D721Med (cell line): ENCODE data around the gene SPATS2.

ENCODE experiments used
- DNase-seq: peaks from one replicate; pipeline ENCODE4 v3.0.0; 2011; ENCODE audit warnings: low spot score; ENCODE audit not compliant: insufficient read length
- FAIRE-seq: peaks from 2 replicates; lab custom pipeline; 2011; peaks lifted over from hg19 to GRCh38; lab: Jason Lieb, UNC
- TF ChIP-seq, protein P1 (sequence below): IDR thresholded peaks from 2 replicates; pipeline ENCODE4 v1.5.1; 2012; ENCODE audit warnings: mild to moderate bottlenecking, control low read depth; ENCODE audit not compliant: insufficient read depth; ENCODE audit errors: missing control alignments

SPATS2 gene

DNA sequence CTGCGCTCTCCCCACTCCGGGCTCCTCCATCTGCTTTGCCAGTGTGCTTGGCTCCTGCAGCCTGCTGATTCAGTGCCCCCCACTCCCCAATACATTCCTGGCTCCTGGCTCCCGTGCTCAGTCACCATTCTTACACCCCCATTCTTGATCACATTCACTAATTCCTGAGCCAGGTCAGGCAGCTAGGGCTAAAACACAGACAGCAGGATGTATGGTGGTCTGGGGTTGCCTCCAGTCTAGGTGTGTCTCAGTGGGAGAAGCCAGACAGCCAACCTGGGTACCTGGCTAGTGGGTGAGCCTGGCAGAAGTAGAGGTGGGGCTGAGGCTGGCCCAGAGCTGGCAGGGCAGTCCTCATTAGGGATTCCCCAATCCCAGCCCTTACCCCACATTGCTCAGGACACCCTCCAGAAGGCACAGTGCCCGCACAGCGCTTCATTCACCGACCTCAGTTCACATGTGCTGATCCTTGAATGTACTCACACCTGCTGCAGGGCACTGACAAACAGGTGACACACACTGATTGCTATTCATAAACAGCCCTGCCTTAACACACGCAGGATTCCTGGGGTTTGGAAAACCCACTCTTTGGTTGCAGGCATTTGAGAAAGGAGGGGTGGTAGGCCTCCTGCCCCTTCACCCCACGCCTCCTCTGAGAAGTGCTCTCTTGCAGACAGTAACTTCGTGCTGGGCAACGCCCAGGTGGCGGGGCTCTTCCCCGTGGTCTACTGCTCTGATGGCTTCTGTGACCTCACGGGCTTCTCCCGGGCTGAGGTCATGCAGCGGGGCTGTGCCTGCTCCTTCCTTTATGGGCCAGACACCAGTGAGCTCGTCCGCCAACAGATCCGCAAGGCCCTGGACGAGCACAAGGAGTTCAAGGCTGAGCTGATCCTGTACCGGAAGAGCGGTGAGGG is 173.2 kb downstream of the SPATS2 start:
- DNase-seq: no peak
- TF ChIP-seq, protein P1, sequence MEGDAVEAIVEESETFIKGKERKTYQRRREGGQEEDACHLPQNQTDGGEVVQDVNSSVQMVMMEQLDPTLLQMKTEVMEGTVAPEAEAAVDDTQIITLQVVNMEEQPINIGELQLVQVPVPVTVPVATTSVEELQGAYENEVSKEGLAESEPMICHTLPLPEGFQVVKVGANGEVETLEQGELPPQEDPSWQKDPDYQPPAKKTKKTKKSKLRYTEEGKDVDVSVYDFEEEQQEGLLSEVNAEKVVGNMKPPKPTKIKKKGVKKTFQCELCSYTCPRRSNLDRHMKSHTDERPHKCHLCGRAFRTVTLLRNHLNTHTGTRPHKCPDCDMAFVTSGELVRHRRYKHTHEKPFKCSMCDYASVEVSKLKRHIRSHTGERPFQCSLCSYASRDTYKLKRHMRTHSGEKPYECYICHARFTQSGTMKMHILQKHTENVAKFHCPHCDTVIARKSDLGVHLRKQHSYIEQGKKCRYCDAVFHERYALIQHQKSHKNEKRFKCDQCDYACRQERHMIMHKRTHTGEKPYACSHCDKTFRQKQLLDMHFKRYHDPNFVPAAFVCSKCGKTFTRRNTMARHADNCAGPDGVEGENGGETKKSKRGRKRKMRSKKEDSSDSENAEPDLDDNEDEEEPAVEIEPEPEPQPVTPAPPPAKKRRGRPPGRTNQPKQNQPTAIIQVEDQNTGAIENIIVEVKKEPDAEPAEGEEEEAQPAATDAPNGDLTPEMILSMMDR: no peak
- no peak for FAIRE-seq

DNA sequence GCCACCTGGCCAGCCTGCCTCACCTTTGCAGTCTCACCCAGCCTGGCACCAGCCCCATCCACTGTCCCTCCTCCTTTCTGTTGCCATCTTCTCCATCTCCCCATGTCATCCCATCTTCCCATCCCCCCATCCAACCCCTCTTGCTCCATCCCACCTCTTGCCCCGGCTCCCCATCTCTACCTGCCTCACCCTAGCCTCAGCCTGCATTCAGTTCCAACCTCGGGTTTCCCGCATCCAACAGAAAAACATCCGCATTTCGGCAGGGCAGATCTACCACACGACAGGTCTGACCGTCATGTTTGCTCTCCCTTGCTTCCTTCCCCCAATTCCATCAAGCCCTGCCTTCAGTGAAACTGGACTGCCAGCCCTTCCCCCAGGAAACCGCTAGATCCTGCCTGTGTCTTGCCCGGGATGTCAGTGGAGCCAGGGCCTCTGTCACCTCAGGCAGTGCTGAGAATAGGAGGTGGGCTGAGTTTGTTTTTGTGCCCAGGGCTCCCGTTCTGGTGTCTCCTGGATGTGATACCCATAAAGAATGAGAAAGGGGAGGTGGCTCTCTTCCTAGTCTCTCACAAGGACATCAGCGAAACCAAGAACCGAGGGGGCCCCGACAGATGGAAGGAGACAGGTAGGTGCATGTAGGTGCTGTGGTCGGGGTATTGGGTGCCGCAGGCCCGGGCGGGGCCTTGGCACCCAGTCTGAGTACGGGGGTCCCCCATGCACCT is 174.0 kb downstream of the SPATS2 start:
- DNase-seq (no peak), FAIRE-seq (no peak)
- TF ChIP-seq, protein P1: no peak

DNA sequence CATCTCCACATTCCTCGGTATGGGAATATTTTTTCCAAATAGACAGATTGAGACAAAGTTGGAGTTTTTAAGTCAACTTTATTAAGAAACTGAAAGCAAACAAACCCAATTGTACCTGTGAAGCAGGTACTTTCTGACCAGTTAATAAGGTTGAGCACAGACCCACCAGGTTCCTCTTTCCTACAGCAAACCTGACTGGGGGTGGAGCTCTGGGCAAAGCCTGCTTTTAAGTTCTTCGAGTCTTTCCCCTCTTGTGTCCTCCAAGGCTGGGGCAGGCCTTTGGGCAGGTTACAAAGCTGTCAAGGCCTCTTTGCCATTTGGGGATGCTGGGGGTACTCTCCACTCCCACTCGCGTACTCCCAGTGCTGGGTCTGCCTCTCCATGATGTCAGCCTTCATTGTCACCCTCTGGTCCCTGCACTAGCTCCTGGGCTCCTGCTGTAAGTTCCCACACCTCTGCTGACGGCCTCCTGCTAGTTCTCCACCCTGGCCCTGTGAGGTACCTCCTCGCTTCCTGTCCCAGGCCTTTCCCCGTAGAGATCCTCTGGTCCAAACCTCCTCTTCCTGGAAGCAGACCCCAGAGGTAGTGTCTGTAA is 174.7 kb downstream of the SPATS2 start:
- no peak for DNase-seq
- TF ChIP-seq, protein P1: no peak
- FAIRE-seq: no peak

DNA sequence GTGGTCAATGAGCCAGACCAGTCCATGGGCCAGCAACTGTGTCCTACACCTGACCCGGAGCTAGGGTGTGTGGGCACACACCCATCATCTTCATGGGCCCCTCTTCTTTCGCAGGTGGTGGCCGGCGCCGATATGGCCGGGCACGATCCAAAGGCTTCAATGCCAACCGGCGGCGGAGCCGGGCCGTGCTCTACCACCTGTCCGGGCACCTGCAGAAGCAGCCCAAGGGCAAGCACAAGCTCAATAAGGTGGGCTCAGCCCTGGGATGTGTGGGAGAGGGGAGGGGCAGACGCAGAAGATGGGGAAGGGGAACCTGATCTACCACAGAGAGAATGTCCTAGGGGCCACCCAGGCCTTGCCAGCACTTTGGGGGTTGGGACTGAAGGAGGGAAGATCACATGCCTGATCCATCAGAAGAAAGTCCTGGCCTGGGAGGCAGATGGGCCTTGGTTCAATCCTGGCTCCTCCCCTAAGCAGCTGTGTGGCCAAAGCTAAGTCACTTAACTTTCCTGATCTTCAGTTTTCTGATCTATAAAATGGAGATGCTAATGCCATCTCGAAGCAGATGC is 175.4 kb downstream of the SPATS2 start:
- FAIRE-seq: no peak
- DNase-seq: no peak
- TF ChIP-seq, protein P1: no peak

DNA sequence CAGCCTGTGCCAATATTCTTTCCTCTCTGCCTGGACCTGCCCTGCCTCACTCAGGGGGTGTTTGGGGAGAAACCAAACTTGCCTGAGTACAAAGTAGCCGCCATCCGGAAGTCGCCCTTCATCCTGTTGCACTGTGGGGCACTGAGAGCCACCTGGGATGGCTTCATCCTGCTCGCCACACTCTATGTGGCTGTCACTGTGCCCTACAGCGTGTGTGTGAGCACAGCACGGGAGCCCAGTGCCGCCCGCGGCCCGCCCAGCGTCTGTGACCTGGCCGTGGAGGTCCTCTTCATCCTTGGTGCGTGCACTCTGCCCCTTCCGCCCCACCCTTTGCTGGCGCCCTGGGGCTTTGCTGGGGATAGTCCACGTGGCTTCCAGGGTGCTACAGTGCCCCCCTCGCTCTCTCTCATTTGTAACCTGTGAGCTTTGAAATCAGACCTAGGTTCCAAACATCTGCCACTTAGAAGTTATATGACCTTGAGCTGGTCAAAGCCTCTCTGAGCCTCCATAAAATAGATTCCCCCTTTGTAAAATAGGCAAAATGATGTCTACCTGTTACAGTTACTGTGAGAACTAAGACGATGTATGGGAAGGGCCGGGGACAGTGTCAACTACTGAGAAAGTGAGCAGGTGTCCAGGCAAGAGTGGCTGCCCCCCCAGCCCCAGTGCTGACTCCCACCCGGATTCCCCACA is 176.1 kb downstream of the SPATS2 start:
- DNase-seq (no peak), FAIRE-seq (no peak)
- TF ChIP-seq, protein P1: no peak

DNA sequence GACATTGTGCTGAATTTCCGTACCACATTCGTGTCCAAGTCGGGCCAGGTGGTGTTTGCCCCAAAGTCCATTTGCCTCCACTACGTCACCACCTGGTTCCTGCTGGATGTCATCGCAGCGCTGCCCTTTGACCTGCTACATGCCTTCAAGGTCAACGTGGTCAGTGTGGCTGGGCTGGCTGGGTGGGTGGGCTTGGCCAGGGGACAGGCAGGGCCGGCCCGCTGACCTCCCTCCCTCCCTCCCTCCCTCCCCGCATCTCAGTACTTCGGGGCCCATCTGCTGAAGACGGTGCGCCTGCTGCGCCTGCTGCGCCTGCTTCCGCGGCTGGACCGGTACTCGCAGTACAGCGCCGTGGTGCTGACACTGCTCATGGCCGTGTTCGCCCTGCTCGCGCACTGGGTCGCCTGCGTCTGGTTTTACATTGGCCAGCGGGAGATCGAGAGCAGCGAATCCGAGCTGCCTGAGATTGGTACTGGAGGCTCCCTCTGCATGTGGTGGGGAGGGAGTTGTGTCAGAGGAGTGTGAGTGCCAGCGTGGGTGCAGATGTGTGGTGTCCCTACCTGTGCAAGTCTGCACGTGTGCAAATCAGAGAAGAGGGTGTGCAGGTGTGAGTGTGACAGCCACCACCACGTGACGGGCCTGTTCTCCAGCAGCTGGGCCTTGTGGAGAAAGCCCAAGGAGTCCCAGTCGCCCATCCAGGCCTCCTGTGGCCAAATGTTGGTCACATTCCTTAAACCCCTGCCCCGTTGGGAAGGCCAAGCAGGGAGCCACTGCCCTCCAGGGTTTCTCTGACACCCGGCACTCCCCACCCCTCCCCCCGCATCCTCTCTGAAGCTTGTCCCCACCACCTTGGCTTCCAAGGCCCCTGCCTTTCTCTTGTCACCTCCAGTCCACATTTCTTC is 176.9 kb downstream of the SPATS2 start:
- no peak for FAIRE-seq
- no peak for DNase-seq
- TF ChIP-seq, protein P1: no peak
